Ammon's horn (tissue), 1 donor: ENCODE results near the gene UBB.

Experiments
- DNase-seq: peaks from one replicate; pipeline ENCODE4 v3.0.0-alpha.2; 2016; ENCODE audit warnings: low spot score

Gene UBB

GRCh38 chr17:16419074-16419928 is 38.4 kb downstream of the UBB start:
- DNase-seq: no peak

GRCh38 chr17:16419929-16420271 is 39.0 kb downstream of the UBB start:
- no peak for DNase-seq

GRCh38 chr17:16422416-16422815 is 41.5 kb downstream of the UBB start:
- no peak for DNase-seq

- no peak for DNase-seq
These were observed 42.5 kb downstream of the UBB start for GRCh38 chr17:16423226-16423872.

GRCh38 chr17:16425202-16425601 is 44.3 kb downstream of the UBB start:
- no peak for DNase-seq

GRCh38 chr17:16425698-16426659 is 45.1 kb downstream of the UBB start:
- DNase-seq: no peak

- no peak for DNase-seq
These were observed 46.1 kb downstream of the UBB start for GRCh38 chr17:16427020-16427419.

- DNase-seq: peak; percentile 72
These were observed 47.4 kb downstream of the UBB start for GRCh38 chr17:16428098-16428882.

GRCh38 chr17:16429083-16429482 is 48.2 kb downstream of the UBB start:
- no peak for DNase-seq

- no peak for DNase-seq
These were observed 49.8 kb downstream of the UBB start for GRCh38 chr17:16430650-16431049.

- no peak for DNase-seq
These were observed 51.1 kb downstream of the UBB start for GRCh38 chr17:16432017-16432416.
